Breast epithelium (tissue), 3 donors: ENCODE measurements around the gene CUL3.

Experiments used
- CTCF ChIP-seq, 3 donors: fragments of 450-650 bp; IDR thresholded peaks; one replicate each; pipeline ENCODE4 v1.5.1; 2016 to 2017; ENCODE audit warnings: antibody characterized with exemption in 3 of 3, mild to moderate bottlenecking in 3 of 3, moderate library complexity in 3 of 3
- POLR2A ChIP-seq: fragments of 450-650 bp; IDR thresholded peaks from one replicate; pipeline ENCODE4 v1.6.1; 2016; ENCODE audit warnings: antibody characterized with exemption, mild to moderate bottlenecking, moderate library complexity

GRCh38 chr2:224528171-224528570 lies 57.0 kb downstream of the CUL3 start:
- TF ChIP-seq CTCF (IDR thresholded peaks at IDR 0.05), result no peak
- no peak for TF ChIP-seq POLR2A
